Motor neuron (in vitro differentiated cells): Measurements from ENCODE around the gene FRK. TPM values are rescaled to one million over a fixed set of nuclear protein-coding genes. Genes with fewer than 3 reads are reported as not detected.

Experiments
- ATAC-seq, 8 experiments: fragments of 200-7000 bp; cut with Tn5 transposase; replicated peaks in 6 of 8; 2 replicates each; pipeline ENCODE4 v1.8.0; 2021; ENCODE audit warnings: mild to moderate bottlenecking in 8 of 8, moderate library complexity in 8 of 8
- H3K27ac ChIP-seq, 2 donors: fragments of 250-450 bp; sonication (Bioruptor Pico); 2 replicates each; pipeline ENCODE4 v1.9.0; 2021; ENCODE audit warnings: antibody characterized with exemption in 2 of 2, mild to moderate bottlenecking in 2 of 2, moderate library complexity in 1 of 2
- H3K4me1 ChIP-seq, 2 donors: fragments of 250-450 bp; sonication (Bioruptor Pico); replicated peaks in 1 of 2; 2 replicates each; pipeline ENCODE4 v1.6.1; 2021; ENCODE audit warnings: antibody characterized with exemption in 2 of 2, mild to moderate bottlenecking in 2 of 2, moderate library complexity in 1 of 2
- H3K4me3 ChIP-seq, 5 donors: fragments of 250-450 bp; sonication (Bioruptor Pico); 2 replicates each; pipeline ENCODE4 v1.9.0; 2021; ENCODE audit warnings: antibody characterized with exemption in 5 of 5, mild to moderate bottlenecking in 5 of 5, moderate library complexity in 4 of 5
- WGBS, 10 experiments: fragments of 450-650 bp; shearing (Covaris generic); methylation state at CpG; one replicate each; pipeline ENCODE4 v1.0.0; 2022; 5-methylcytosine and 5-hydroxymethylcytosine counted together
- in situ Hi-C, 9 experiments: fragments of 400-800 bp; cut with MboI; loops; one replicate each; pipeline ENCODE4 v1.15.0; 2021; ENCODE audit warnings: low sequenced_read_pairs in 9 of 9, low pct_unique_long_range_greater_than_20kb in 2 of 9; ENCODE audit not compliant: unreplicated experiment in 9 of 9
- total RNA-seq, 8 experiments: library from RNA; unstranded; fragments of 300-600 nt; gene quantifications; 2 replicates each; pipeline versions ENCODE4 v1.2.3 to v1.2.4, GENCODE V29; 2022

The FRK gene
- total RNA-seq, 8 experiments from 2014 or later: 0.05 to 4.1 (median 0.24) TPM

- Histone ChIP-seq H3K4me3 (no peak overlapping the region), H3K4me1 (peaks cover 17 to 20% of the 10 kb centered on the region in 2 donors), H3K27ac (no peak overlapping the region)
- peak; percentile 45 to 87 (median 85) for ATAC-seq
- 3 to 83% (median 47%) methylated on average over 1 to 6 of the region's 6 CpGs; no CpG with 5 or more reads in 2 of the 10 experiments for WGBS, 10 experiments
- in situ Hi-C loops: no loop called here
These were observed 52.0 kb downstream of the FRK start for GRCh38 chr6:116008470-116009243.

DNA sequence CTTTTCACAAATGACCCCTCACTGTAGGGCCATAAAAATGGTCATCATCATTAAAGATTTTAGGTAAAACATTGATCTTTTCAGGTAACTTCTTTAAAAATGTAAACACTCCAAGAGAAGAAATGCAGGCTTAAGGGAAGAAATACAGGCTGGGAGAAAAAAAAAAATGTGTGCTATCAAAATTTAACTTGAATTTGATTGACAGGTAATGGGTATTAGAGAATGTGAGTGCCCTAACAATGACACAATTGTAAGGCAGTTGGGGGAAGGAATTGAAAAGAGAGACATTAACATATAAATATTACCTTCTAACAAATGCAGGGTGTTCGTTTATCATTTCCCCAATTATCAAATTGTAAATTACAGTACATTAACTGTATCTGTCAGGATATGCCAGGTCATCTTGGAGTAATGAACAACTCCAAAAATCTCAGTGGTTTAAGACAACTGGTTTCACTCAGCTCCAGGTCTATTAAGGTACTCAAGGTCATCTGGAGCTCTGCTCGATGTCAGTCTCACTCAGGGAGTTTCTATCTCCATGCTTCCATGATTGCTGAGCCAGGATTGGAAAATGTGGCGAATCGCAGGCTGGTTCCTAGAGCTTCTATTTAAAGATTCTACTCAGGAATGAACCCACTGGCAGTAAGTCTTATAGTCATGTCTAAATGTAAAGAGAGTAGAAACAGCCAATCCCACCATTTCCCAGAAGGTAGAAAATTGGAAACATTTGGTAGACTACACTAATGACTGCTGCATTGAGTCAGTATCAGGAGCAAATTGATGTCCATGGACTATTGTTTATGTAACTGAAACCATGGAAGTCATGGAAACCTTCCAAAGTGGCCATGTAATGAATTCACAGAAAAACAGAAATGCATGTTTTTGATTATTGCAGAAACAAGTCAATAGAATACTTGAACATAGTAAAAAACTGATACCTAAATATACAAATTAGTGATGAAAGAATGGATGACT lies 55.6 kb downstream of the FRK start:
- Histone ChIP-seq H3K4me1 (peaks cover 9 to 13% of the 10 kb centered on the region in 2 donors), H3K27ac (no peak overlapping the region), H3K4me3 (no peak overlapping the region)
- 0 to 100% (median 62%) methylated on average over 1 to 4 of the region's 4 CpGs for WGBS, 10 experiments
- in situ Hi-C loops: no loop called here
- no peak for ATAC-seq

GRCh38 chr6:116003668-116004067 lies 57.0 kb downstream of the FRK start:
- H3K27ac ChIP-seq: no peak overlapping the region
- H3K4me3 ChIP-seq: no peak overlapping the region
- 53 to 81% (median 69%) methylated on average over 3 of the region's 3 CpGs; no CpG with 5 or more reads in 1 of the 10 experiments for WGBS, 10 experiments
- peaks cover 3 to 16% of the 10 kb centered on the region in 2 donors for H3K4me1 ChIP-seq
- ATAC-seq: no peak
- in situ Hi-C loops: no loop called here

- Histone ChIP-seq H3K27ac (no peak overlapping the region), H3K4me1 (peaks cover 0 to 9% of the 10 kb centered on the region in 2 donors), H3K4me3 (no peak overlapping the region)
- no peak for ATAC-seq
- in situ Hi-C loops: no loop called here
- 33 to 100% (median 88%) methylated on average over 1 to 5 of the region's 5 CpGs; no CpG with 5 or more reads in 1 of the 10 experiments for WGBS, 10 experiments
These were observed 57.9 kb downstream of the FRK start for GRCh38 chr6:116002756-116003155.

- 0 to 90% (median 54%) methylated on average over 1 to 3 of the region's 3 CpGs; no CpG with 5 or more reads in 2 of the 10 experiments for WGBS, 10 experiments
These were observed 61.5 kb downstream of the FRK start for GRCh38 chr6:115999235-115999634.

GRCh38 chr6:115997990-115998585 lies 62.6 kb downstream of the FRK start:
- Histone ChIP-seq H3K27ac (no peak overlapping the region), H3K4me1 (peaks cover 0 to 9% of the 10 kb centered on the region in 2 donors), H3K4me3 (no peak overlapping the region)
- WGBS, 10 experiments: 0 to 86% (median 76%) methylated on average over 1 to 4 of the region's 5 CpGs; no CpG with 5 or more reads in 3 of the 10 experiments
- no peak for ATAC-seq
- in situ Hi-C loops: no loop called here

More at GRCh38 chr6:115999235-115999634, 61.5 kb downstream of the FRK start:
- Histone ChIP-seq H3K4me1 (peaks cover 0 to 9% of the 10 kb centered on the region in 2 donors), H3K4me3 (no peak overlapping the region), H3K27ac (no peak overlapping the region)
- in situ Hi-C loops: no loop called here
- ATAC-seq: peak in 5 of 8 experiments; percentile 38 to 87 (median 66)

GRCh38 chr6:115986026-115986425 lies 74.7 kb downstream of the FRK start:
- ATAC-seq: no peak
- Histone ChIP-seq H3K27ac (no peak overlapping the region), H3K4me1 (no peaks in the 10 kb centered on the region), H3K4me3 (no peak overlapping the region)
- WGBS, 10 experiments: 20 to 100% (median 82%) methylated on average over 1 to 2 of the region's 2 CpGs; no CpG with 5 or more reads in 2 of the 10 experiments
- in situ Hi-C loops: no loop called here

- ATAC-seq: no peak
- 56 to 100% (median 100%) methylated on average over 1 to 2 of the region's 2 CpGs; no CpG with 5 or more reads in 1 of the 10 experiments for WGBS, 10 experiments
- H3K4me1 ChIP-seq: no peaks in the 10 kb centered on the region
- in situ Hi-C loops: no loop called here
- H3K4me3 ChIP-seq: no peak overlapping the region
- no peak overlapping the region for H3K27ac ChIP-seq
These were observed 75.9 kb downstream of the FRK start for GRCh38 chr6:115984809-115985208.

DNA sequence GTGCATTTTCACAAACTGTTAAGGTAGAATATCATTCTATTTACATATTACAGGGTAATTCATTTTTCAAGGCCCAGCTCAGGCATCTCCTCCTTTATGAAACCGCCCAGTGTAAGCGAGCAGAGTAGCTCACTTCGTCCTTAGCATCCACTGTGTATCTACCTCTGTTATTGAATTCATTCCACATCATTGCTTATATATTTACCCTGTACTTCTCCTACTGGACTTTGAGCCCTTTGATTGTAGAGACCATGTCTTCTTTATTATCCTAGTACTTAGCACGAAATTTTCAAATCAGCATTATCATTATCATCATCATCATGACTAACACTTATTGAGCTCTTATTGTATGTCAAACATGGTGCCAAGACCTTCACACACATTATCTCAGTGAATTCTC lies 76.7 kb downstream of the FRK start:
- H3K27ac ChIP-seq: no peak overlapping the region
- no peak for ATAC-seq
- in situ Hi-C loops: no loop called here
- H3K4me1 ChIP-seq: no peaks in the 10 kb centered on the region
- no peak overlapping the region for H3K4me3 ChIP-seq
- WGBS, 10 experiments: 44 to 96% (median 82%) methylated on average over 1 to 4 of the region's 4 CpGs

DNA sequence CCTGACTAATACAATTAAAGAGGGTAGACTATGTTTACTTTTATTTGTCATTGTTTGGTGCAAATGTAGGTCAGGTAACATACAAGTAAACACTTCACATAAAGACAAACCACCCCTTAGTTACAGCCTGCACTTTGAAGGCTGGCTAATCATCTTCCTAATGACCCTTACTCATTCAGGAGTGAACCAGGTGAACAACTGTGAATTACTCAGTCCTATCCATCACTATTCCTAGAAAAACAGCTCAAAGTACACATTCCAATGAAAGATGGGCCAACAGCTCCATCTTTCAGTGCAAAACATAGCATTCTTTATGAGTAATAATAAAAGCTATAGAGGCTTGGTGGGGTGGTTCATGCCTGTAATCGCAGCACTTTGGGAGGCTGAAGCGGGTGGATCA lies 78.2 kb downstream of the FRK start:
- ATAC-seq: no peak
- Histone ChIP-seq H3K4me1 (no peaks in the 10 kb centered on the region), H3K4me3 (no peak overlapping the region), H3K27ac (no peak overlapping the region)
- WGBS, 10 experiments: 90 to 100% (median 93%) methylated on average over 1 to 2 of the region's 2 CpGs; no CpG with 5 or more reads in 3 of the 10 experiments
- in situ Hi-C loops: no loop called here

GRCh38 chr6:115977220-115977619 lies 83.5 kb downstream of the FRK start:
- no peak for ATAC-seq
- Histone ChIP-seq H3K27ac (no peak overlapping the region), H3K4me3 (no peak overlapping the region), H3K4me1 (no peaks in the 10 kb centered on the region)
- in situ Hi-C loops: no loop called here
- WGBS, 10 experiments: 0 to 71% (median 25%) methylated on average over 1 to 2 of the region's 2 CpGs; no CpG with 5 or more reads in 1 of the 10 experiments

GRCh38 chr6:115976321-115976870 lies 84.3 kb downstream of the FRK start:
- Histone ChIP-seq H3K27ac (no peak overlapping the region), H3K4me1 (no peaks in the 10 kb centered on the region), H3K4me3 (no peak overlapping the region)
- in situ Hi-C loops: no loop called here
- no peak for ATAC-seq
- WGBS, 10 experiments: 71 to 100% (median 93%) methylated on average over 2 of the region's 2 CpGs; no CpG with 5 or more reads in 1 of the 10 experiments
